Activated gamma-delta T cell treated with anti-CD3 and anti-CD28 coated beads, Interleukin-2, amount 50 U/mL, for 16 hours (primary cell): ENCODE results near the gene OR2H2.
A peak's percentile ranks its signal among the peaks of the same experiment; 100 is the strongest.

ENCODE experiments used
- DNase-seq: peaks from one replicate; pipeline ENCODE4 v3.0.0-alpha.2; 2020; ENCODE audit warnings: low read depth

Gene OR2H2

DNA sequence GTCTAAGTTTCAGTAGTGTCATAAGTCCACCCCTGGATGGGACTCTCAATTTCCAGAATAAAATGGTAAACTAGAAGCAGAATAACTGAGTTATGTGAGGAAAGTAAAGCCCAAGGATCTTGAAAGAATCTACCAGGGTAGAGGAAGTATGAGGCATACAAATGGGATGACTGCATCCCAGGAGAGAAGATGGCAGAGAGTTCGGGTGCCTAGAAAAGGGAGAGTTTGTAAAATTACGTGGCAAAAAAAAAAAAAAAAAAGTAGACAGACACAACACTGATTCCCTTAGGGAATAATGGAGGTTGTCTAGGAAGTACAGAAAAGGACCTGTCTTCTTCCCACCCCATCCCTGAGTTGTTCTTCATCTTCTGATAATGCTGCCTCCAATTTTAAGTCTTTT lies 44.6 kb downstream of the OR2H2 start:
- no peak for DNase-seq

DNA sequence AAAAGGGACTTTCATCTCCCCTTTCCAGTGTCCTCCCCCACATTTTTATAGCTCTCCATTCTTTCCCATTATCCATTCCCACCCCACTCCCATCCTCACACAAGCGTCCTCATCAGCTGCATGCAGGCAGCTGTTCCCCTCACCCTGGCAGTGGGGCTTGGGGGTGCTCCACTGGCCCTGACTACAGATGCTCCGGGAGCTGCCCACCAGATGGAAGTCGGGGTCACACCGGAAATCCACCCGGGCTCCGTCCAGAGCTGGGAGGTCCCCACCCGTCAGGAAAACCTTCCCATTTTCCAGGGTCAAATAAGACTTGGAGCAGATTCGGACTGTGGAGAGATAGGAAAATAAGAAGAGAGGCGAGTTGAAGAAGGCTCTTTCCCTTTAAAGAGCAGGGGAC lies 45.4 kb downstream of the OR2H2 start:
- no peak for DNase-seq

DNA sequence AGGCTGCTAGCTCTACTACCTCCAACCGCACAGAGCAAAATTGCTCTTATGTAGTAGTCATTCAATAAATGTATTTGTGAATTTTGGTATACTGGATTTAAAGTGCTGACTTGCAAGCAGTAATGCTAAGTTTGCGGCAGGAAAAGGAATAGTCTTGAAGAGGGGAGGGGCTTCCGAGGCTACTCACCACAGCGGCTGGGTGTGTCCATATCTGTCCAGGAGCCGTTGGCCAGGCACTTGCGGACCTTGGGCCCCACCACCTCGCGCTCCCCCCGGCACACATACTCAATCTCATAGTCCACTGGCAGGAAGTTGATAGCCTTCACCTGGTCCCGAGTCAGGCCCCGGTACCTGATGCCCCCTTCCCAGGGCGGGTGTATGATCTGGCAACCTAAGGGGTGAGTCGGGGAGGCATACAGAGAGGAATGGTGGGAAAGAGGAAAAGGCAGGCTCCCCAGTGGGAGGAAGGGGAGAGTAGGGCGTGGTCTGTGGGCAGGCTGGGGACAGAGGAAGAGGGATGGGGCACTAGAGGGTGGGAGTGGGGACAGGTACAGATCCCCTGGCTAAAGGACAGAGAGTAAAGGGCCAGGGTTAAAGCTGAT lies 46.4 kb downstream of the OR2H2 start:
- DNase-seq, result no peak

DNA sequence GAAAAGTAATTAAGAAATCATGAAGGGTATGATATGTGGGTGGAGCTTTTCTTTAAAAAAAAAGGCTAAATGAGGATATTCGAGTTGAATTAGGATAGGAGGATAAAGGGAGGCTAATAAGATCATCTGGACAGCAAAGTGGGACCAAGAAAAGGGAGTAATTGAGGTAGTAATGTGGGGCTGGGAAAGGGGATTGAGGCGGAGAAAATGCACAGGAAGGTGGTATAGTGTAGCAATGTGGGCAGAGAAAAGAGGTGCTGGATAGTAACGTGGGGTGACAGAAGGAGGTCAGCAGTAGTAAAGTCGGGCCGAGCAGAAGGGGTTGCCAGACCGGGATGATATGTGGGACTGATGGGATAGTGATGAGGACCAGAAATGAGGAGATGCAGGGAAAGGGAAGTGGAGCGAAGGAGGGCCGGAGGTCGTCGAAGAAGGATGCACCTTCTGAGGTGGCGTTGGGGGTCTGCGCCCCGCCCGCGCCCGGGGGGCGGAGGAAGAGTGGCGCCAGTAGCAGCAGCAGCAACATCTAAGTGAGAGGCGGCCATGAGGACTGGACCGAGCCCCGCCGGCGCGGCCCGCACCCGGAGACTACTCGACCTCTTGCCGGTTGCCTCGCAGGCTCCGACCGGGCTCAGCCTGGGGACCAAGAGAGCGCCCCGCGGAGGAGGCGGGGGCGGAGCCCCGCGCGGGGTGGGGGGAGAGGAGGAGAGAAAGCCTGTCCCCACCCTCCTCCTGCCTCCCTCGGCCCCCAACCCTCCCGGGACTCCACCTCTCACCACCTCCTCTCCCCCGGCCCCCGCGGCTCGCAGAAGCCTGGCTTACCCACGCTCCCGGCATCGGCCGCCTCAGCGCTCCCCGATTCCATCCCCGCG lies 47.2 kb downstream of the OR2H2 start:
- peak; percentile 27 for DNase-seq

- peak; percentile 43 for DNase-seq
Measured at GRCh38 chr6:29632789-29633533, 48.0 kb downstream of the OR2H2 start, which contains the start of gene GABBR1. TSS of gene GABBR1 (minus strand) at chr6:29633183. CDS start at chr6:29632385, 798 bp downstream.

DNA sequence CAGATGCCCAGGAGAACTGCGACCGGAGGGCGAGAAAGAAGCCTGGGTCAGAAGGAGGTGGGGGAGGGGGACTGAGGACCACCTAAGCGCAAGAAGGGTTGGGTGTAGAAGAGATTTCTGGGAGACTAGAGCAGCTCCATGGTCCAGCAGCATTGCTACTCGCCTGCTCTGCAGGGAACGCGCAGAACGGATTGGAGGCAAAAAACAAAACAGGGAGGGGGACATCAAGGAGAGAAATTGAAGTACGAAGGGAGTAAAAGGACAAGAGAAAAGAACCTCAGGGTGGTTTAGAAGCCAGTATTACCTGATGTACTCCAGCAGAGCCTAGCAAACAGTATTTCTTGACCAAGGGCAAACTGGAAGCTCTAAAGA lies 48.6 kb downstream of the OR2H2 start:
- DNase-seq, result no peak

DNA sequence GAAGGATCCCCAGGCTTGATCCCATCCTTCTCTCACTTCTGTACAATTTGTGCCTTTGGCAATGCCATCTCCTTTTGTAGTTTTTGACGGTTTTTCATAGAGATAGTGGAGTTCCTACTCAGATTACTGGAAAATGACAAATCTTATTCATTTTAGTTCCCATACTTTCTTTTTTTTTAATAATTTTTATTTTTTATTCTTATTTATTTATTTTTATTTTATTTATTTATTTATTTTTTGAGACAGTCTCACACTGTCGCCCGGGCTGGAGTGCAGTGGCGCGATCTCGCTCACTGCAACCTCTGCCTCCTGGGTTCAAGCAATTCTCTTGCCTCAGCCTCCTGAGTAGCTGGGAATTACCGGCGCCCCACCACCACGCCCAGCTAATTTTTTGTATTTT lies 52.3 kb downstream of the OR2H2 start:
- no peak for DNase-seq
